ENCODE results near the gene PCSK6. TPM values are rescaled to one million over a fixed set of nuclear protein-coding genes. Genes with fewer than 3 reads are reported as not detected.
"Not testable (repeated sequence)": the region's sequence is repeated elsewhere in the genome, so short reads cannot be mapped to it uniquely, and the experiment has no call there.

The PCSK6 gene
- total RNA-seq, 3 donors from 2014 or later, result 7.2 to 19.7 (median 18.0) TPM

GRCh38 chr15:101464999-101465669 is 24.4 kb downstream of the PCSK6 start:
- intact Hi-C loops (cut with DNase I; ENCODE audit: low total_unique reads), result no loop called here
- H3K27ac ChIP-seq, result no peak overlapping the region
- H3K4me1 ChIP-seq, result no peaks in the 10 kb centered on the region
- TF ChIP-seq CTCF (IDR thresholded peaks at IDR 0.05), result no peak
- TF ChIP-seq POLR2A (IDR thresholded peaks at IDR 0.05), result no peak
- no peak for TF ChIP-seq POLR2AphosphoS5 (IDR thresholded peaks at IDR 0.05)
- no peak for DNase-seq (ENCODE audit: low spot score in 2 of 2)
- H3K27me3 ChIP-seq, result no peaks in the 10 kb centered on the region
- H3K9me3 ChIP-seq, result no peaks in the 10 kb centered on the region
- H3K36me3 ChIP-seq, result no peaks in the 10 kb centered on the region
- H3K4me3 ChIP-seq, result no peak overlapping the region

GRCh38 chr15:101464256-101464998 is 25.1 kb downstream of the PCSK6 start:
- Histone ChIP-seq H3K9me3 (no peaks in the 10 kb centered on the region), H3K36me3 (no peaks in the 10 kb centered on the region), H3K4me3 (no peak overlapping the region), H3K27ac (no peak overlapping the region), H3K27me3 (no peaks in the 10 kb centered on the region), H3K4me1 (no peaks in the 10 kb centered on the region)
- TF ChIP-seq POLR2A (IDR thresholded peaks at IDR 0.05) (no peak), CTCF (IDR thresholded peaks at IDR 0.05) (no peak), POLR2AphosphoS5 (IDR thresholded peaks at IDR 0.05) (no peak)
- DNase-seq (ENCODE audit: low spot score in 2 of 2), result no peak
- intact Hi-C loops (cut with DNase I; ENCODE audit: low total_unique reads), result no loop called here

GRCh38 chr15:101463696-101464095 is 25.8 kb downstream of the PCSK6 start:
- DNase-seq (ENCODE audit: low spot score in 2 of 2); H3K36me3 ChIP-seq; H3K27me3 ChIP-seq; H3K27ac ChIP-seq; H3K9me3 ChIP-seq; intact Hi-C loops (cut with DNase I; ENCODE audit: low total_unique reads); H3K4me3 ChIP-seq; H3K4me1 ChIP-seq: not testable (repeated sequence)

GRCh38 chr15:101463270-101463669 is 26.2 kb downstream of the PCSK6 start:
- no peak for TF ChIP-seq POLR2AphosphoS5 (IDR thresholded peaks at IDR 0.05)
- TF ChIP-seq CTCF (IDR thresholded peaks at IDR 0.05), result no peak
- no peak for TF ChIP-seq POLR2A (IDR thresholded peaks at IDR 0.05)
- H3K36me3 ChIP-seq, result no peaks in the 10 kb centered on the region
- H3K4me1 ChIP-seq, result no peaks in the 10 kb centered on the region
- no peak overlapping the region for H3K27ac ChIP-seq
- H3K27me3 ChIP-seq, result no peaks in the 10 kb centered on the region
- H3K4me3 ChIP-seq, result no peak overlapping the region
- intact Hi-C loops (cut with DNase I; ENCODE audit: low total_unique reads), result no loop called here
- DNase-seq (ENCODE audit: low spot score in 2 of 2), result no peak
- H3K9me3 ChIP-seq, result no peaks in the 10 kb centered on the region

GRCh38 chr15:101461097-101461496 is 28.4 kb downstream of the PCSK6 start:
- Histone ChIP-seq H3K4me3 (no peak overlapping the region), H3K4me1 (no peaks in the 10 kb centered on the region), H3K9me3 (no peaks in the 10 kb centered on the region), H3K36me3 (no peaks in the 10 kb centered on the region), H3K27ac (no peak overlapping the region), H3K27me3 (no peaks in the 10 kb centered on the region)
- DNase-seq (ENCODE audit: low spot score in 2 of 2), result no peak
- intact Hi-C loops (cut with DNase I; ENCODE audit: low total_unique reads), result no loop called here
- TF ChIP-seq POLR2A (IDR thresholded peaks at IDR 0.05) (no peak), CTCF (IDR thresholded peaks at IDR 0.05) (no peak)
